Measurements from ENCODE around the gene HAUS8.

Gene HAUS8

DNA sequence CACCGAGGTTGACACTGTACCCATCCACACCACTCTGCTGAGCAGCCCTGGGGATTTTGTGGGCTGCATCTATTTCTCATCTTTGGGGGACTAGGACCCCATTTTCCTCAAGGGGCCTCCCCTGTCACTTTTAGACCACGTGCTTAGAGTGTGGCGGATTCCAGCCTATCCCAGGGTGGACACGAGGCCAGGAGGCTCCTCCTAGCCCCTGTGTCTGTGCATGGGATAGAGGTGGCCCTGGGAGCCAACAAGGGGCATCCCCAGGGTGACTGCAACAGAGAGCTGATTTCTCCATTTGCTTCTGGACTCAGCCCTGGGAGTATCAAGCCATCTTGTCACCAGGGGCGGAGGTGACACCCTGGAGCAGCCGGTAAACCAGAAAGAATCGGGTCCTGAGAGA is 72.8 kb downstream of the HAUS8 start:
- Histone ChIP-seq H3K36me3 (replicated peaks) (no peaks in the 10 kb centered on the region), H3K4me3 (no peak overlapping the region), H3K27me3 (ENCODE audit: low read depth) (no peaks in the 10 kb centered on the region), H3K9me3 (peaks cover 6% of the 10 kb centered on the region; the same call in 1 of the 2 replicates), H3K4me1 (no peaks in the 10 kb centered on the region)
- no peak for DNase-seq (ENCODE audit: low spot score in 2 of 2)
- in situ Hi-C loops (cut with MboI; ENCODE audit: low sequenced_read_pairs), result no loop called here

GRCh38 chr19:17001603-17002183 is 73.6 kb downstream of the HAUS8 start:
- Histone ChIP-seq H3K36me3 (replicated peaks) (no peaks in the 10 kb centered on the region), H3K9me3 (peaks cover 6% of the 10 kb centered on the region; the same call in 1 of the 2 replicates), H3K4me1 (no peaks in the 10 kb centered on the region), H3K27me3 (ENCODE audit: low read depth) (no peaks in the 10 kb centered on the region), H3K4me3 (no peak overlapping the region)
- in situ Hi-C loops (cut with MboI; ENCODE audit: low sequenced_read_pairs), result no loop called here
- no peak for DNase-seq (ENCODE audit: low spot score in 2 of 2)

Data from HAP-1 (cell line).